Breast epithelium (tissue), 4 donors: ENCODE data around the gene TRIM9. TPM values are rescaled to one million over a fixed set of nuclear protein-coding genes. Genes with fewer than 3 reads are reported as not detected.

Experiments
- DNase-seq, 2 donors: peaks; one replicate each; pipeline ENCODE4 v3.0.0-alpha.2; 2019; ENCODE audit warnings: low spot score in 2 of 2
- H3K27ac ChIP-seq, 2 donors: fragments of 200-600 bp; sonication (generic) in 1 of 2; one replicate each; pipeline ENCODE4 v1.5.1; 2016 to 2019; ENCODE audit warnings: mild to moderate bottlenecking in 1 of 2
- H3K27me3 ChIP-seq, 2 donors: fragments of 200-600 bp; sonication (generic) in 1 of 2; one replicate each; pipeline versions ENCODE4 v1.5.1 to v1.6.0; 2017 to 2019; ENCODE audit warnings: control low read depth in 1 of 2, mild to moderate bottlenecking in 1 of 2
- H3K36me3 ChIP-seq: fragments of 200-600 bp; one replicate; pipeline ENCODE4 v1.5.1; 2019
- H3K4me1 ChIP-seq, 2 donors: fragments of 200-600 bp; sonication (generic); one replicate each; pipeline ENCODE4 v1.5.1; 2016 to 2019; ENCODE audit warnings: control low read depth in 1 of 2
- H3K4me3 ChIP-seq, 3 donors: fragments of 200-600 bp; sonication (generic); 1 replicate in 2 of 3; 2 replicates in 1 of 3; pipeline ENCODE4 v1.5.1; 2016 to 2019; ENCODE audit warnings: mild to moderate bottlenecking in 3 of 3, moderate library complexity in 2 of 3
- H3K9me3 ChIP-seq, 2 donors: fragments of 200-600 bp; sonication (generic) in 1 of 2; one replicate each; pipeline ENCODE4 v1.5.1; 2016 to 2019; ENCODE audit warnings: control low read depth in 1 of 2
- POLR2A ChIP-seq: fragments of 450-650 bp; IDR thresholded peaks from one replicate; pipeline ENCODE4 v1.6.1; 2016; ENCODE audit warnings: antibody characterized with exemption, mild to moderate bottlenecking, moderate library complexity
- POLR2AphosphoS5 ChIP-seq, 3 donors: sonication (generic); formaldehyde crosslinking; IDR thresholded peaks; one replicate each; pipeline ENCODE4 v1.6.1; 2017; ENCODE audit warnings: antibody characterized with exemption in 3 of 3
- intact Hi-C: fragments of 100-400 bp; cut with DNase I; formaldehyde crosslinking; loops from one replicate; pipeline ENCODE4 v1.15.1; 2023; ENCODE audit warnings: low total_unique reads
- total RNA-seq, 3 donors: library from RNA; depleted of rRNA; stranded (reverse); fragments of >200 nt; gene quantifications; one replicate each; pipeline ENCODE4 v1.1.0, GENCODE V29; 2016
- TF ChIP-seq, protein P1 (sequence below), 3 donors: fragments of 450-650 bp; IDR thresholded peaks; one replicate each; pipeline ENCODE4 v1.5.1; 2016 to 2017; ENCODE audit warnings: antibody characterized with exemption in 3 of 3, mild to moderate bottlenecking in 3 of 3, moderate library complexity in 3 of 3

Gene TRIM9
- total RNA-seq = 1 to 10 TPM; 2.9 to 5.2 (median 4.6) TPM

DNA sequence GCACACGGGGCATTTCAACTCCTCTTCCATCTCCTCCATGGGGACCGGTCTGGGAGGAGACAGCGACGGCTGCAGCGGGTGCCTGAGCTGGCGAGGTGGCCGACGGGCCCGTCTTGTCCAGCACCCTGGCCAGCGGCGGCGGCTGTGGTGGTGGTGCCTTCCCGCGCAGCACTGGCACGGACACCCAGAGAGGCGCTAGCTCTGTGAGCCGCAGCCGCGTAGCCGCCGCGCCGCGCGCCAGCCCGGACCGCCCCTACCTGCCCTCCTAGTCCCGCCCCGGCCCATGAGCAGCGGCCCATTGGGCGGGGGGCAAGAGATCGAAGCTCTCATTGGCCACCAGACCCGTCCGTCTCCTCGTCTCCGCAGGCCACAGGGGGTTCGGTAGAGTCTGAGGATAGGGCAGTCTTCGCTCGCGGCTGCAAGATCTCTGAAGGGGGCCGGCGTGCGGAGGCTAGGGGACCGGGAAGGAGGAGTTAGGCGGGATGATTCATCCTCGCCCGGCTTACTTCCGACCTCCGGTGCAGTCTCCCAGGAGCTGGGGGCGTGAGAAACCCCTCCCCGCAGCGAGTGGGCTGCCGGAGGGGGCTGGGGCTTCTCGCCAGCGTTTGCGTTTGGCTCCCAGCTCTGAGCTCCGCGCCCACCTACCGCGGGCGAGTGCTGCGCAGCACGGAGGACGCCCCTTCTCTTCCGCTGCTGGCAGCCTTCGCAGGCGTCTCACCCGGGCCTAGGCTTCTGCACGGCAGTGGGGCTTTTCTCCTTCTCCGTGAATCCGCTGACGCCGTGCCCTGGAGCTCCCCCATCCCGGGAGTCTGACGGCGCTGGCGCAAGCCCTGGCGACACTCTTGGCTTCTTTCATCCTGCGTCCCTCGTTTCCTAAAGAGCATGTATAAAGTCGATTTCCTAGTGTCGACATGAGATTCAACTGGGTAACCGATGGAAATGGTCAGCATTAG, at the start of gene TRIM9:
Gene TRIM9 (minus strand): TSS at position 205 of the 953 bp plus-strand sequence. CDS start 166 bp downstream, at position 39.
- intact Hi-C loops = no loop called here

DNA sequence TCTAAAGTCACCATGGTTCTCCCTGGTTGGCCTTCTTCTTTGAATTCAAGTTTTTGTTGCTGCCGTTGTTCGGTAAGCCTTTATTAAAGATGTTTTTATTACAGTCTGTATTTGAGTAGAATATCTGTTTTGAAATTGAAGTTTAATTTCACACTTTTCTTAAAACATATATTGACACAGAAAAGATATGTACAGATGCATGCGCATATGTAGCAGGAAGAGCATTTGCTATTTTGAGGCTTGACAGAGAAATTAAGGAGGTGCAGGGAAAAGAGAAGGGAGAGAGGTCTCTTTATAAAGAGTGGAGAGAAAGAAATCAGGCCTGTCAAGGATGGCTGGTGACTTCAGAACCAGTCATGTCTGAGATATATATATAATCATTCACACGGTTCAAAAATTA, 46.0 kb upstream of the TRIM9 start:
- H3K27me3 ChIP-seq = no peaks in the 10 kb centered on the region
- DNase-seq = no peak
- no peak overlapping the region for H3K4me3 ChIP-seq
- H3K4me1 ChIP-seq = no peaks in the 10 kb centered on the region
- H3K36me3 ChIP-seq = no peaks in the 10 kb centered on the region
- no peaks in the 10 kb centered on the region for H3K9me3 ChIP-seq
- intact Hi-C loops = no loop called here
- TF ChIP-seq, protein P1, sequence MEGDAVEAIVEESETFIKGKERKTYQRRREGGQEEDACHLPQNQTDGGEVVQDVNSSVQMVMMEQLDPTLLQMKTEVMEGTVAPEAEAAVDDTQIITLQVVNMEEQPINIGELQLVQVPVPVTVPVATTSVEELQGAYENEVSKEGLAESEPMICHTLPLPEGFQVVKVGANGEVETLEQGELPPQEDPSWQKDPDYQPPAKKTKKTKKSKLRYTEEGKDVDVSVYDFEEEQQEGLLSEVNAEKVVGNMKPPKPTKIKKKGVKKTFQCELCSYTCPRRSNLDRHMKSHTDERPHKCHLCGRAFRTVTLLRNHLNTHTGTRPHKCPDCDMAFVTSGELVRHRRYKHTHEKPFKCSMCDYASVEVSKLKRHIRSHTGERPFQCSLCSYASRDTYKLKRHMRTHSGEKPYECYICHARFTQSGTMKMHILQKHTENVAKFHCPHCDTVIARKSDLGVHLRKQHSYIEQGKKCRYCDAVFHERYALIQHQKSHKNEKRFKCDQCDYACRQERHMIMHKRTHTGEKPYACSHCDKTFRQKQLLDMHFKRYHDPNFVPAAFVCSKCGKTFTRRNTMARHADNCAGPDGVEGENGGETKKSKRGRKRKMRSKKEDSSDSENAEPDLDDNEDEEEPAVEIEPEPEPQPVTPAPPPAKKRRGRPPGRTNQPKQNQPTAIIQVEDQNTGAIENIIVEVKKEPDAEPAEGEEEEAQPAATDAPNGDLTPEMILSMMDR (IDR thresholded peaks at IDR 0.05) = no peak
- TF ChIP-seq POLR2A (no peak), POLR2AphosphoS5 (IDR thresholded peaks at IDR 0.05) (no peak)
- no peak overlapping the region for H3K27ac ChIP-seq

More for the DNA sequence above, at the start of gene TRIM9:
- peak within 1 kb of the TSS; percentile 85 to 87 for H3K27ac ChIP-seq
- H3K4me1 ChIP-seq = peaks cover 0 to 5% of the 10 kb centered on the region in 2 donors
- H3K27me3 ChIP-seq = peaks cover 5 to 16% of the 10 kb centered on the region in 2 donors
- H3K4me3 ChIP-seq = peak within 1 kb of the TSS; percentile 58 to 79 (median 78)
- DNase-seq = peak; percentile 88 to 93
- TF ChIP-seq POLR2A = no peak
- TF ChIP-seq POLR2AphosphoS5 (IDR thresholded peaks at IDR 0.05) = peak in 2 of 3 donors; percentile 32 to 68
- no peaks in the 10 kb centered on the region for H3K9me3 ChIP-seq
- H3K36me3 ChIP-seq = no peaks in the 10 kb centered on the region

GRCh38 chr14:51140338-51140737, 45.4 kb upstream of the TRIM9 start:
- Histone ChIP-seq H3K9me3 (no peaks in the 10 kb centered on the region), H3K4me3 (no peak overlapping the region), H3K27ac (no peak overlapping the region), H3K4me1 (no peaks in the 10 kb centered on the region), H3K36me3 (no peaks in the 10 kb centered on the region), H3K27me3 (no peaks in the 10 kb centered on the region)
- intact Hi-C loops = no loop called here
- TF ChIP-seq POLR2A (no peak), POLR2AphosphoS5 (IDR thresholded peaks at IDR 0.05) (no peak)
- TF ChIP-seq, protein P1 (IDR thresholded peaks at IDR 0.05) = no peak
- DNase-seq = no peak

DNA sequence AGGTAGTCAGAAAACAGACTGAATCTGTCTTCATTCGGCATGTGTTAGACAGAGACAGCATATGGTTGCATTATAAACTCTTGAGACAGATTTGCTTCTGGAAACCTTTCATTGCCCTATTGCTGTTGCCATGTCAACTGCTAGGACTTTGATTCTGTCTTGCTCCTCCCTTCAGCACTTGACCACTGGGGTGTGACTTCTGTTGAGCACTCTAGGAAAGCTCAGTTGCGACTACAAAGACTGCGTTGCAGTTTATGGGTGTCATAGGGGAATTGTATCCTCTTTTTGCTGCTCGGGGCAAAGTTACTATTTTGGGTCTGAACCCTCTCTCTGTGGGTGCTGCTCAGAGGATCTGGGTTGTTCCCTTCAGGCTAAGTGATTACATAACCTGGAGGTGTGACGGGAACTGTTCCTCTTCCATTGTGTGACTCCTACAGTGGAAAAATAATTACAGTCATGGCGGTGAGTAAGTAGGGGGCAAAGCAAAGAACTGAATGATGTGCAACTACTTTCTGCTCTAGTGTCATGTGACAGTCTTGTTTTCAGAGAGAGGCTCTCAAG, 44.3 kb upstream of the TRIM9 start:
- Histone ChIP-seq H3K4me3 (no peak overlapping the region), H3K27me3 (no peaks in the 10 kb centered on the region), H3K9me3 (no peaks in the 10 kb centered on the region), H3K36me3 (no peaks in the 10 kb centered on the region), H3K27ac (peak overlapping the region in 1 of 2 donors; percentile 38), H3K4me1 (no peaks in the 10 kb centered on the region)
- no peak for DNase-seq
- no peak for TF ChIP-seq POLR2A
- TF ChIP-seq, protein P1 (IDR thresholded peaks at IDR 0.05) = no peak
- peak in 1 of 3 donors; percentile 11 for TF ChIP-seq POLR2AphosphoS5 (IDR thresholded peaks at IDR 0.05)
- intact Hi-C loops = no loop called here

GRCh38 chr14:51138404-51139103, 43.6 kb upstream of the TRIM9 start:
- H3K27ac ChIP-seq = peak overlapping the region in 1 of 2 donors; percentile 38
- no peaks in the 10 kb centered on the region for H3K27me3 ChIP-seq
- TF ChIP-seq, protein P1 (IDR thresholded peaks at IDR 0.05) = no peak
- TF ChIP-seq POLR2AphosphoS5 (IDR thresholded peaks at IDR 0.05) (no peak), POLR2A (no peak)
- no peak overlapping the region for H3K4me3 ChIP-seq
- H3K36me3 ChIP-seq = no peaks in the 10 kb centered on the region
- intact Hi-C loops = no loop called here
- no peak for DNase-seq
- H3K4me1 ChIP-seq = no peaks in the 10 kb centered on the region
- H3K9me3 ChIP-seq = no peaks in the 10 kb centered on the region
